HG03095 (cell line): Measurements from ENCODE around the gene SETD2.

ENCODE experiments used
- ATAC-seq: cut with Tn5 transposase; IDR thresholded peaks from one replicate; pipeline ENCODE4 v1.9.1; 2021; ENCODE audit warnings: moderate library complexity; ENCODE audit not compliant: unreplicated experiment

The SETD2 gene

DNA sequence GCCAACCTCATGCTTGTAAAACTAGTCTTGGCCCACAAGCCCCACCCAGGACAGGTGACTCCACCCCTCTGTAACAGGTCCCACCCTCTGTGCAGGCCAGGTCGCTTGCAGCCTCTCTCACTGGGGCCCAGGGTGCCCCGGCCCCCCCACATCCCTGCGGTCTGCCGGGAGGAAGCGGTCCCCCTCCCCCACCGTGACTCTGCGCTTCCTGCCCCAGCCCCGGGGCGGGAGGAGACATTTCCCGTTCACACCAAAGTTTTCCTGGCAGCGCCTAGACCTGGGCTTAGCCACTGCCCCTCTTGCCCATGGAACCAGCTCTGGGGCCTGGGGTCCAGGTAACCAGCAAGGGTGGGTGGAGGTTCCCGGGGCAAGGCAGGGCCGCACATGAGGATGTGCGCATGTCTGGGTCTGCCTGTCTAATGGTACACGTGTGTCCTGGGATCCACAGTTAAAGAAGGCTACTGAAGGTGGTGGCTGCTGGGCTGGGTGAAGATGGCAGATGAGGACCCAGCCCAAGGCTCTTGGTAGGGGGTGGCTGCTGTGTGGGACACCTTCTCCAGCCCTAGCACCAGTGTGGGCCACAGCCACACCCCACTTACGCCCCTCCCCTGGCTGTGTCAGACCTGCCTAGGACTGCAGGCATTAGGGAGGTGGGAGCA lies 176.0 kb downstream of the SETD2 start:
- ATAC-seq, result peak; percentile 61

DNA sequence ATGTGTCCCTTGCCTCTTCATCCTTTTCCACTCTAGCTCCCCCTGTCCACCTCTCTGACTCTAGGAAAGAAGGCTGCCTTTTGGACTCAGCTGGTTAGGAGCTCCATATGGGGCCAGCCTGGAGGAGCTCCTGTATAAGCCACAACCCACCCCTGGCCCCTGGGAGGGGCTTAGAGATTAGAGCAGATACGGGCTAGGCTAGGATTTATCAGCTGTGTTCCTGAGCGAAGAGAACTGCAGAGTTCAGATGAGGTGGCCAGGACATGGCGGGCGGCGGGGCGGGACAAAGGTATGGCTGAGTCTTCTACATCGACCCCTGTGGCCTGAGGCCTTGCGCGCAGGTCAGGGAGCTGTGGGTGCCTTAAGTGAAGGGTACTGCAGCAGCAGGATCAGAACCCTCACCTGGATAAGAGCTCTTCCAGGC lies 176.6 kb downstream of the SETD2 start:
- ATAC-seq, result peak; percentile 2

DNA sequence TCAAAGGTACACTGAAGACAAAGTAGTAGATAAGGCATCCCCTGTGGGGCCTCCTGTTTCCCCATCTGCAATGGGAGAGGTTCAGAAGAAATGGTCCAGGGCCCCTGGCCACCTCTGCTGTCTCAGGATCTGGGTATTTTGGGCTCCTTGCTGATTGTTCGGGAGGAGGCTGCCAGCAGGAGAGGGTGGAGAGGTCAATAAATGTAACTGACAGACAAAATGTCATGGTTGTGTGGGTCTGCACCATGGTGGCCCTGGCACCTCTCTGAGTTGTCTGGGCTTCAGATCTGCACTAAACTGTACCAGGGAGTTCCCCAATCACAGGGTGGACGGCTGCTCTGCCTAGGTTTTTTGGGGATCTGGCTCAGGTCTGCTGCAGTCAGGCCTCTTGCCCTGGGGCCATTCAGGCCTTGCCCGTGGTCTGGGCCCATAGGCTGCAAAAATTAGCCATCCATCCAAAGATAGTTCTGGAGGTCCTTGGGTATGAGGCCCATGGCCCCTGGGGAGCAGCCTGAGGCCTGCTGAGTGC lies 177.1 kb downstream of the SETD2 start:
- ATAC-seq, result no peak

DNA sequence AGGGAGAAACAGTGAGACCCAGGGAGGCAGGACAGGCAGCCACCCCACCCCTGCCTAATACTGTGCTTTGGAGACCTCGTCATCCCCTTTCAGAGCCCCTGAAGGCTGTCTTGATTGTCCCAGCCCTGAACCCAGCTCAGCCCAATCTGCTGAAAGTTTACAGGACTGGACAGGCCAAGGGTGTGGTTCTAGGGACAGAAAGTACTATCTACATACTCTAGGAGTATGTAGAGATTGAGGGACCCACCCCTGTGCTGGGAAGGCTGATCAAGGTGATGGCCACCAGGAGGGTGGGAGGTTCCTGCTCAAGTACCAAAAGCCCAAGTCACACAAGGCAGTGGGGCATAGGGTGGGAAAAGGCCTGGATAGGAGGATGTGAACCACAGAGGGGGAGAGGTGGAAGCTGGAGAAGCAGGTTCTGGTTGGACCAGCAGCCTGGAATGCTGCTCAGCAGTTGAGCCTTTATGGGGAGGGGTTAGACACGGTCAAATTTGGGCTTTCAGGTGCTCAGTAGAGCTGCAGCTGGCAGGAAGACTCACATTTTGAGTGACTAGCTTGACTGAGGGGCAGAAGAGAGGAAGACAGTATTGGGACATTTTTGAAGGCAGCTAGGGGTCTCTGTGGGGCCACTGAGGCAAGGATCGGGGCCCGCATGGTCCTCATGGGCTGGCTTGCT lies 177.7 kb downstream of the SETD2 start:
- no peak for ATAC-seq

DNA sequence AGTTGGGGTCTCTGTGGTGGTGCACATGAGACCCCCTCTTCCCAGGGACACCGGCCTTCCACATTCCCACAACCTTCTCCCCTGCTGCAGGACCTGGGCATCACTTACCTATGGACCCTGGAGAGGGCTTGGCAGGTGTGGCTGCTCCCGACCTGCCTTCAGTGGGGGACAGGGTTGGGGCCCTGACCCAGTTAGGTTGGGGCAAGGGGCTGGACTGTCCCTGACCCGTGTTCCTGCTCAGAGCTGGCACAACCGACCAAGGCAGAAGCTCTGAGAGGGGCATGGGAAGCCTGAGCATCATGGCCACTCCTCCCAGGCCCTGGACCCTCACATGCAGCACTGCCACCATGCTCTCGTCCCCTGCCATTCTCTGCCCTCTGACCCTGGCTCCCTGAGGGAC lies 178.3 kb downstream of the SETD2 start:
- ATAC-seq, result no peak

DNA sequence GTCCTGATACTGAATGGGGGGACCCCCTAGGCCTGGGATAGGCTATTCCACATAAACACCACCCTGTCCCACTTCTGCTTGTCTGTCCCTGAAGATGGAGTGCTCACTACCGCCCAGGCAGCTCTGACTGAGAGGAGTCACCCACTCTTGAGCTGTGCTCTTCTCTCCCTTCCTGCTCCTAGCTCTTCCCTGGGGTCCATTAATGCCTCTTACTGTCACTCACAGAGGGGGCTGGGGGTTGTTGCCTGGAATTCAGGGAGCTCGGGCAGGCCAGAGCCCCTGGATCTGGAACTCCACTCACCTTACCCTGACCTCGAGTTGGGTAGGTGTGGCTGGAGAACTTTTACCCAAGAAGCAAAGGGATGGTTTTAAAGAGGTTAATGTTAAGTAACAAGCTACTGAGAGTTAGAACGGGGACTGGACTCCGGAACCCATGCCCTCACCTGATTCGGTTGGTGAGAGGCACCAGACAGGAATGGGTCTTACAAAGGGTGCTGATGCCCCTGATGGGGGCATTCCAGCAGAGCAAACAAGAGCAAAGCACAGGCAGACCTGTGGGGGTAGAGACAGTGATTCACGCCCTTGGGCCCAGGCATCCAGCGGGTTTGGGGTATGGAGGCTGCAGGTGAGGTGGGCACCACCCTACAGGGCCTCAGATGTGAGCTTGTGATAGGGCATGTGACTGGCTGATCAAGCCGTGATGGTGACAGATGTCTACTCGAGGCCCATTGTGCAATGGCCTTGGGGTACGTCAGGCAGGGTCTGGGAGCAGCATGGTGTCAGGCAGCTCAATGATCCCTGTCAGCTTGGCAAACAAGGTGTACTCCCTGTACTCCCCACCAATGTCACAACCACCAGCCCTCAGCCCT lies 179.1 kb downstream of the SETD2 start:
- no peak for ATAC-seq

DNA sequence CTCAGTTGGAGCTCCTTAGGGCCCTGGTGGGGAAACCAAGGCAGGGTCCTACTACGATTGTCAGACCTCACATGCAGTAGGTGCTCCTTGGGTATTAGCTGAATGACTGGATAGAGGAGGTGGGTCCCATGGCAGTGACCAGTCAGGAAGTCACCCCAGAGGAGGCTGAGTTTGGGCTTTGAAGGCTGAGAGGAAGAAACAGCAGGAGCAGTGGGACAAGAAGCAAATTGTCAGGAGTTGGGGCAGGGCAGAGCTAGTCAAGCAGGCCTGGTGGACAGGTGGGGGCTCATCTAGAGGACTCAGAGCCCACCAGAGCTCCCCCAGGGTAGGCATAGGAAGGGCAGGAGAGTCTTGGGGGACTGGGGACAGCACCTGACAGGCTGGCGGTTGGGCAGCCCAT lies 181.4 kb downstream of the SETD2 start:
- ATAC-seq, result no peak

DNA sequence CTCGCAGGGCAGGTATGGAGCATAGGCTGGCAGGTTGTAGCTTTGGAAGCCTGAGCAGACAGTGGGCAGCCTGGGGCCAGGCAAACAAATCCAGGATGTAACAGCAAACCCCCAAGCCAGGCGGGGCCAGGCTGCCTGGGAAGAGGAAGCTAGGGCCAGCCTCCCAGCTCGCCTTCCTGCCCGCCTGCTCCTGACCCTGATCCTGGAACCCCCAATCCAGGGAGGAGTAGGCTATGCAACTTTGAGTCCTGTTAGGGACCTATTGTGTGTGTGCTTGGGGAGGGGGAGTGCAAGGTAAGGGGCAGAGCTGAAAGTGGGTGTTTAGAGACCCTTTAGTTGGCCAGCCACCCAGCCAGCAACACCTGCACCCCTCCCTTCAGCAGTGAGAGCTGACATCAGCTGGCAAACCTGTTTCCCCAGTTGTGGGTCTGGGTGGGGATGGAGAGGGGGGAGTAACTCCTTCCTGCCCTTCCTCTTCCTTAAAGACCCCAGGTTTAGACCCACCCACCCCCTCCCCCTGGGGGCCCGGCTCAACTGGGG lies 181.9 kb downstream of the SETD2 start:
- ATAC-seq, result no peak

DNA sequence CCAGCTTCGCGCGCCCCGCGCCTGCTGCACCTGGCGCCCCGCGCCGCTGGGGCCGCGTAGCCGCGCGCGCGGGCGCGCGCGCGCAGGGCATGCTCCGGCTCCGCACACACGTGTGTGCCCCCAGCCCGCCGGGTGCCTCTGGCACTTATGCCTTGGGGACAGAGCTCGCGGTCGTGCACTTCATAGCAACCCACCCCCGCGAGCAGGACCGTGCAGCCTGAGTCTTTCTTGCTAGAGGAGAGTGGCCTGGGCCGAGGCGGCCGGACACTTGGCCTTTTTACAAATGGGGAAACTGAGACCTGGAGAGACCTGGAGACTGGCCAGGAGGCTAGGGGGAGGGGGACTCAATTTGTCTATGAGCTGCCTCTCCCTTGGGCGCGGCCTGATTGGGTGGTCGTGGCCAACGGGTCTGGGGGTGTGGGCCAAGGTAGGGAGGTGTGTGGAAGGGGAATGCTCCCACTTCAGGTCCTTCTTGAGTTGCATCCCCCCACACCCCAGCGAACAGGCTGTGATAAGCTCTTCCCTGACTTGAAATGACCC lies 183.9 kb downstream of the SETD2 start:
- ATAC-seq, result no peak

DNA sequence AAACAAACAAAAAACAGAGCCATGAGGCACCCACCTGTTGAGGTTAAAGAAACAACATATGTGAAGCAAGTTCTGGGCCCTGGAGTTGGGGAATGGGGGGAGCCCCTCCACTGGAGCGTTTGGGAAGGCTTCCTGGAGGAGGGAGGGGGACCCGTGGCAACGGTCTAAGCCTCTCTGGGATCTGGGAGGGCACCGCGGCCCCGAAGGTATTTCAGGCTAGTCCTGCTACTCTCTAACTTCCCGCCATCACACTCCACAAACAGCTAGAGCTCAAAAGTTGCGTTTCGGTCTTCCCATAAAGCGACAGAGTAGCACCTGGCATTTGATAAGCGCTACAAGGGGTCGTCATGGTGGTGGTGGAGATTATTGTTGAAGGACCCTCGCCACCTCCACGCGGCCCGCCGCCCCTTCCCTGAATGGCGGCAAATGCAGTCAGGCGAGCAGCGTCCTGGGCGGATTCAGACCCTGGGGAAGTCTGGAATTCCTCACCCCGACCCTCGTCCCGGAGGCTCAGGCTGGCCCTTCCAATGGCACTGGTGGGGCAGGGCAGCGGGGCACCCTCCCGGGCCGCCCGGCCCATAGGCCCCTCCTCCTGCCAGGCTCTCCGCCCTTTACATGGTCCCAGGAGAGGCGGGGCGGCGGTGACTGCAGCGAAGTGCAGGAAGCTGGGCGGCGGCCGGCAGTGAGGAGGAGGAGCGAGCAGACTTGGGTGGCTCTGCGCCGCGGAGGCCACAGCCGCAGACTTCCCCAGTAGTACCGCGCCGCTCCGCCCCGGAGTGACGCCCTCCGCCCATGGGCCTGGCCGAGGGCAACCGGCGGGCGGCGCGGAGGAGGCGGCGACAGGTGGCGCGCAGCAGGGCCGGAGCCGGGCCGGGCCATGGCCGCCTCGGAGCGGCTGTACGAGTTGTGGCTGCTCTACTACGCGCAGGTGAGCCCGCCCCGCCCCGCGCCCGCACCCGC lies 184.6 kb downstream of the SETD2 start, which contains the start of gene NBEAL2:
NBEAL2 (plus strand) TSS at position 682 of the 960 bp plus-strand sequence; CDS start at position 878, 196 bp downstream.
- ATAC-seq, result peak; percentile 73

DNA sequence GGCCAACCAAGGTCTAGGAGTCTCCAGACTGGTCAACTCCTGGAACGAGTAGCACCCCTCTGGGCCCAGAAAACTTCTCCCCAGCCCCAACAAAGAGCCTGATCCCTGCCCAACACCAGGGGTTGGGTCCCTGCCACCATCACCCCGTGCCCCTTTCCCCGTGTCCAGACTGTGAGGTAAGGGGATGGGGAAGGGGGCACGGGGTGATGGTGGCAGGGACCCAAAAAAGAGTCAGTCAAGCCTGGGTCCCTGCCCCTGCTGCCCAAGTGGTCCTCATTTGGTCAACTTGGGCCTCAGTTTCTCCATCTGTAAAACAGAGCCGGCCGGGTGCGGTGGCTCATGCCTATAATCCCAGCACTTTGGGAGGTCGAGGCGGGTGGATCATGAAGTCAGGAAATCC lies 185.5 kb downstream of the SETD2 start:
- ATAC-seq, result no peak

DNA sequence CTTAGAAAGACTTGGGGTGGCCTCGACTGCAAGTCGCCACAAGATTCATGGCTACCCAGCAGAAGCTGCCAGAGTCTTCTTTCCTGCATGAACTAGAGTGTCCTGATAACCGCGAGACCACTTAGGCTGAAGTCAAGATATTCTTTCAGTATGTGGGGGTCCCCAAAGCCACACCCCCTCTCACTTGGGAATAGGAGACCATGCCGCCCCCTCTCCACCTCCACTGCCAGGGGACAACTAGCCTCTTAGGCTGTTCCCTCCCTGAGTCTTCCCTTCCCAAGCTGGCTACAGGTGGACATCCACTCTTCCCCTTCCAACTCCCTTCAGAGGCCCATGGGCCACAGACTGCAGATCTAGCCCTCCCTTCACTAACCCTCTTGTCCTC lies 186.1 kb downstream of the SETD2 start:
- ATAC-seq, result no peak

DNA sequence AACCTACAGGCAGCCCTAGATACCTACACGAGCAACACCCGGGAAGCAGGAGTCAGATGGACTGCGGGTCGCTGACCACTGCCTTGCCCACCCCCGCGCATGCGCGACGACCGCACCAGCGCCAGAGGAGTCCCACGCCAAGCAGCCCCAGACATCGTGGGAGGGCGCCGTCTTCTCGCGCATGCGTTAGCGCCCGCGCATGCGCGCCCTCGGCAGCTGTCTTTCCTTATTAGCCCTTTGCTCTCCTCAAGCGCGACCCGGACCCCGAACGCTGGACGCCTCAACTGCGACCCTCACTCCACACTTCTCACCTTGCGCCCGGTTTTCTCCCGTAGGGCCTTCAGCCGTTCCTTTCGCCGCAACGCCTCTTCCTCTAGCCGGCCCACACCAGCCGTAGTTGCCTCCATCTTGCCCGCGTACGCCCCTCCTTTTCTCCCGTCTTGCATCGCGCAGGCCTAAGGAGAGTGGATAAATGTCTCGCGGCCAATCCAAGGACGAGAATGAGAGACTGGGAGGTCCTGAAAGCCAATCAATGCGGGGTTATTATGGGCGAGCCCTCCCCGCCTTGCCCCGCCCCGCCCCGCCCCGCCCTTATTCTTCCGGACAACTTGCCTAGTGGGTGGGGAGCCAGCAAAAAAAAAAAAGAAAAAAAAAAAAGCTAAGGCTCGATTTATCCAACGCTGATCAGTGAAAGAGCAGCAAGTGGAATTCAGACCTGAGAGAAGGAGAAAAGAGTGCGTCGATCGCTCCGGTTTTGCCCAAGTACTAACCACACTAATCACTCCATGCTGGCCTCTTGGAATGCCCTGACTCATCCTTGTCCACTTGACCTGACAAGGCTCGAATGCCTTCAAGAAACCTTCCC lies 187.4 kb downstream of the SETD2 start, which contains the start of gene CCDC12:
CCDC12 (minus strand) TSS at position 420 of the 865 bp plus-strand sequence; CDS start at position 407, 13 bp downstream.
- peak; percentile 50 for ATAC-seq

DNA sequence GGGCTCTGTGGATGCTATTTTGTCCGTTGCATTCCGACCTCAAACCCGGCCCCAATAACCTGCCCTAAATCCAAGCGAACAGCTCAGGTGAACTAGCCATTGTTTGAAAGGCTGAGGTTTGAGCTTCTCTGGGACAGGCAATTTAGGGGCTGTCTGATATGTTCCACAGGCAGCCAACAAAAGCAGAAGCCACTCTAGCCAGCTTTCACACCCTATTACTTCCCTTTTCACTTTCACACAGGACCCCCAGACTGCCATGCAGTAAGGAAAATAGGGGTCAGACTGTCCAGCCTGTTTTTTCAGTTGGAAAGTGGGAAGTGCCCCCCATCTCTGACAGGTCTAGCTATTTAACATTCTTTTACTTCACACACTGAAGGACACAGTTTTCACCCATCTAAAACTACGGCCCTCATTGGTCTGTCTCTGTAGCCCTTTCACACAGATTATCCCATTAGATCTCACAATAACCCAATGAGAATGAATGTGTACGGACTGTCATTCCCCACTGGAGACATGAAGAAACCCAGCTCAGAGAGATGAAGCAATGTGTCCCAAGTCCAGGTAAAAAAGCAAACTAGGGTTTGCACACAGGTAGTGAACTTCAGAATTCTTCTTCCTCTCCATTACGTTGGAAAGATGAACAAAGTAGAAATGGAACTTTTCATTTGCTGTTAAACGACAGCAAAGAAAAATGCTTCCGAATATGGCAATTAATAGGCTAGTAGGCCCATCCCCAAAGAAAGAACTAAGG lies 189.3 kb downstream of the SETD2 start:
- no peak for ATAC-seq

DNA sequence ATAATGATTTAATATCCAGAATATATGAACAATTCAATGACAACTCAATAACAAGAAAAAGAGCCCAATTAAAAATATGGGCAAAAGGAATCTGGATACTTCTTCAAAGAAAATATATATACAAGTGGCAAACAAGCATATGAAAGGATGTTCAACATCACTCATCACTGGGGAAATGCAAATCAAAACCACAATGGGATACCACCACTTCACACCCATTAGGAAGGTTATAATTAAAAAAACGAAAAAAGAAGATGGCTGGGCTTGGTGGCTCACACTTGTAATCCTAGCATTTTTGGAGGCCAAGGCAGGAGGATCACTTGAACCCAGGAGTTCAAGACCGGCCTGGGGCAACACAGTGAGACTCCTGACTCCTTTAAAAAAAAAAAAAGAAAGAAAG lies 191.5 kb downstream of the SETD2 start:
- no peak for ATAC-seq

DNA sequence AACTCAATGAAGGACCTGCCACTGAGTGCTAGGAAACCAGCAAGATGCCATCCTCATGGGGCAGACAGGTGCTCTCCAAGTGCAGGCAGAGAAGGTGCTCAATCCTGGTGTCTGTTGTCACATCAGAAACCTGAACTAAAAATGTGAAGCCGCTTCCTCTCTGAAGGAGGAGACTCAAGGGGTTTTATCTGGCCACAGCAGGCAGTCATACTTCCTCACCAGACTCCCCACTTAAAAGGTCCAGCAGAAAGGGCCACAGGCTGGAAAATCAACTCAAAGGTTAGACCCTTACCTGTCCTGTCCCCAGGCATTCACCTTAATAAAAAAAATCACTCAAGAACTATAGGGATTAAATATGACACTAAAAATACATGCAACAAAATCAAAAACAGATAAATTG lies 192.2 kb downstream of the SETD2 start:
- ATAC-seq, result no peak

DNA sequence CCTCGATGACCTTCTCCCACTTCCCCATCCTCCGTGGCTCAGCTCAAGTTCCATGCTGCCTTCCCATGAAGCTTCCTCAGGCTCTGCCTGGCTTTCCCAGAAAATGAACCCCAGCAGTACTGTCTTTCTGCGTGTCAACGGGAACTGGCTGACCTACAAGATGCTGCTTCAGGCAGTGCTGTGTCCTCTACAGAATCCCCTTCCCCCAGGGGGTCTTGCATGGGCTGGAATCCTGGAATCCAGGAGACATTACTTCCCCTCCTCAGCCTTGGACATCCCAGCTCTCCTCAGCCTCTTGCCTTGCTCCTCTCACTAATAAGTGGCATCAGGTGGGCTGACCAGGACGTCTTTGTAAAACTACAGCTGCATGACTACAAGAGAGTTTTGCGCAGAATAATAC lies 192.8 kb downstream of the SETD2 start:
- ATAC-seq, result no peak
